Measurements from ENCODE around the gene ZYX. TPM values are rescaled to one million over a fixed set of nuclear protein-coding genes. Genes with fewer than 3 reads are reported as not detected.
A peak's percentile ranks its signal among the peaks of the same experiment; 100 is the strongest.

ZYX gene
- total and polyA plus RNA-seq, 2 donors (not counting 1 experiment from before 2014, with no cell fraction given) = 32.3 to 53.8 TPM

GRCh38 chr7:143384148-143384547, 3.0 kb downstream of the ZYX start:
- H2AFZ ChIP-seq (ENCODE audit: insufficient read depth, low read depth, low read length, poor library complexity, severe bottlenecking) = no peak overlapping the region
- no peaks in the 10 kb centered on the region for H3K9me3 Mint-ChIP-seq (ENCODE audit: insufficient read depth)
- intact Hi-C loops (cut with micrococcal nuclease) = loop anchor here (5.0 kb wide), 1 partner anchor 577 kb away; no protein-coding TSS in a partner anchor
- H3K4me1 ChIP-seq (ENCODE audit: control insufficient read depth in 2 of 2, insufficient read depth in 2 of 2, low read length in 2 of 2) = peaks cover 43 to 59% of the 10 kb centered on the region in 2 donors
- TF ChIP-seq CTCF (IDR thresholded peaks at IDR 0.05) = no peak
- TF ChIP-seq EZH2 (IDR thresholded peaks at IDR 0.05; ENCODE audit: borderline replicate concordance, insufficient read depth, low read depth, low read length, poor library complexity, severe bottlenecking) = no peak
- peaks cover 12% of the 10 kb centered on the region for H3K4me1 Mint-ChIP-seq
- no peak overlapping the region for H3K4me3 Mint-ChIP-seq
- POLR2A ChIA-PET = interaction anchor here (0.8 to 1.2 kb wide), 2 partner anchors 96 to 121 kb away, joined by 3 to 4 read pairs; partner anchors contain the start of genes CASP2 and GSTK1
- no peak for DNase-seq
- peaks cover 4% of the 10 kb centered on the region for H3K79me2 ChIP-seq (ENCODE audit: control insufficient read depth, insufficient read depth, low read length)
- no peak overlapping the region for H3K9ac ChIP-seq (ENCODE audit: low read length)
- peak overlapping the region; percentile 12 for H3K4me2 ChIP-seq (replicated peaks; ENCODE audit: low read depth, low read length, poor library complexity, severe bottlenecking)
- CTCF ChIA-PET = interaction anchor here (0.8 to 2.0 kb wide), 7 partner anchors 9 to 744 kb away, joined by 3 to 6 read pairs (median 5); no protein-coding TSS in a partner anchor
- no peaks in the 10 kb centered on the region for H4K20me1 ChIP-seq (ENCODE audit: control insufficient read depth, insufficient read depth, low read length, poor library complexity, severe bottlenecking)
- ATAC-seq (ENCODE audit: low read depth) = no peak
- no peaks in the 10 kb centered on the region for H3K27me3 ChIP-seq (replicated peaks in 1 of 4; ENCODE audit: control extremely low read depth in 1 of 4, control insufficient read depth in 3 of 4, insufficient read depth in 4 of 4, low read length in 3 of 4)
- 88% methylated on average over 5 of the region's 5 CpGs for WGBS (ENCODE audit: insufficient coverage)
- H3K9me3 ChIP-seq (ENCODE audit: control extremely low read depth in 1 of 3, control insufficient read depth in 2 of 3, insufficient read depth in 1 of 3, low read length in 2 of 3) = no peaks in the 10 kb centered on the region
- H3K27ac ChIP-seq (ENCODE audit: low read length in 2 of 2) = no peak overlapping the region
- H3K27me3 Mint-ChIP-seq = no peaks in the 10 kb centered on the region
- H3K4me3 ChIP-seq (ENCODE audit: control extremely low read depth in 1 of 5, extremely low read depth in 1 of 5, insufficient read depth in 1 of 5, low read depth in 2 of 5, low read length in 4 of 5) = peak overlapping the region in 1 of 5 experiments; percentile 0
- peaks cover 0 to 6% of the 10 kb centered on the region in 2 experiments for H3K36me3 ChIP-seq (replicated peaks in 1 of 2; ENCODE audit: control extremely low read depth in 1 of 2, control insufficient read depth in 1 of 2, extremely low read depth in 1 of 2, insufficient read depth in 2 of 2, low read length in 1 of 2)
- no peak overlapping the region for H3K27ac Mint-ChIP-seq
